GM18870 (cell line): ENCODE measurements around the gene BPIFB1.

Source experiments
- ATAC-seq: cut with Tn5 transposase; IDR thresholded peaks from one replicate; pipeline ENCODE4 v1.9.1; 2021; ENCODE audit warnings: moderate library complexity; ENCODE audit not compliant: unreplicated experiment

Gene BPIFB1

GRCh38 chr20:33291830-33292355 is 8.9 kb downstream of the BPIFB1 start:
- no peak for ATAC-seq

- no peak for ATAC-seq
Measured at GRCh38 chr20:33296206-33296605, 13.2 kb downstream of the BPIFB1 start.

GRCh38 chr20:33298391-33298790 is 15.4 kb downstream of the BPIFB1 start:
- no peak for ATAC-seq

GRCh38 chr20:33299111-33299603 is 16.1 kb downstream of the BPIFB1 start:
- ATAC-seq, result no peak

GRCh38 chr20:33301192-33301930 is 18.3 kb downstream of the BPIFB1 start:
- ATAC-seq, result no peak

GRCh38 chr20:33303595-33303994 is 20.6 kb downstream of the BPIFB1 start:
- no peak for ATAC-seq

- ATAC-seq, result no peak
Measured at GRCh38 chr20:33304046-33304445, 21.0 kb downstream of the BPIFB1 start.

GRCh38 chr20:33305589-33306057 is 22.6 kb downstream of the BPIFB1 start:
- ATAC-seq, result no peak

GRCh38 chr20:33306228-33306627 is 23.2 kb downstream of the BPIFB1 start:
- ATAC-seq, result no peak

- ATAC-seq, result no peak
Measured at GRCh38 chr20:33306807-33307206, 23.8 kb downstream of the BPIFB1 start.

- no peak for ATAC-seq
Measured at GRCh38 chr20:33308668-33309067, 25.7 kb downstream of the BPIFB1 start.

- ATAC-seq, result no peak
Measured at GRCh38 chr20:33309631-33310030, 26.6 kb downstream of the BPIFB1 start.

GRCh38 chr20:33310327-33310899 is 27.4 kb downstream of the BPIFB1 start:
- no peak for ATAC-seq

- ATAC-seq, result no peak
Measured at GRCh38 chr20:33311011-33311410, 28.0 kb downstream of the BPIFB1 start.

GRCh38 chr20:33311996-33312395 is 29.0 kb downstream of the BPIFB1 start:
- ATAC-seq, result no peak

- no peak for ATAC-seq
Measured at GRCh38 chr20:33312583-33312982, 29.6 kb downstream of the BPIFB1 start.

GRCh38 chr20:33313686-33314314 is 30.8 kb downstream of the BPIFB1 start:
- ATAC-seq, result no peak

GRCh38 chr20:33316343-33316742 is 33.3 kb downstream of the BPIFB1 start:
- ATAC-seq, result no peak

- ATAC-seq, result no peak
Measured at GRCh38 chr20:33316958-33317357, 33.9 kb downstream of the BPIFB1 start.

- no peak for ATAC-seq
Measured at GRCh38 chr20:33317424-33318095, 34.5 kb downstream of the BPIFB1 start.

GRCh38 chr20:33318096-33318429 is 35.0 kb downstream of the BPIFB1 start:
- no peak for ATAC-seq
